H1 (cell line): Measurements from ENCODE around the gene ARAP2. TPM values are rescaled to one million over a fixed set of nuclear protein-coding genes. Genes with fewer than 3 reads are reported as not detected.

Source experiments
- CTCF ChIA-PET: fragments of 300-600 bp; sonication (Branson Sonifier 250); formaldehyde crosslinking; loops from one replicate; lab custom pipeline; 2021; ENCODE audit not compliant: partially characterized antibody; lab: Charles Lee
- POLR2A ChIA-PET: fragments of 300-600 bp; sonication (Branson Sonifier 250); formaldehyde crosslinking; loops from one replicate; lab custom pipeline; 2021; ENCODE audit warnings: inconsistent platforms; ENCODE audit not compliant: partially characterized antibody; lab: Charles Lee
- DNase-seq, 2 experiments: peaks; one replicate each; pipeline versions ENCODE4 v3.0.0 to v3.0.0-alpha.2; 2010 to 2022; ENCODE audit warnings: low spot score in 2 of 2, low read depth in 1 of 2, mixed read lengths in 1 of 2
- FAIRE-seq: peaks from 2 replicates; lab custom pipeline; 2011; peaks lifted over from hg19 to GRCh38; lab: Jason Lieb, UNC
- H2AFZ ChIP-seq: 2 replicates; pipeline ENCODE4 v1.8.1; 2012; ENCODE audit warnings: low read length, inconsistent platforms
- H2AK5ac ChIP-seq: 2 replicates; pipeline ENCODE4 v1.6.1; 2013; ENCODE audit warnings: low read depth, low read length
- H2BK120ac ChIP-seq: replicated peaks from 2 replicates; pipeline ENCODE3; 2013; ENCODE audit warnings: low read depth, low read length, inconsistent platforms
- H2BK12ac ChIP-seq: 2 replicates; pipeline ENCODE4 v1.6.1; 2013; ENCODE audit warnings: low read depth, low read length
- H2BK15ac ChIP-seq: 2 replicates; pipeline ENCODE4 v1.6.1; 2013; ENCODE audit warnings: low read length
- H2BK20ac ChIP-seq: 2 replicates; pipeline ENCODE4 v1.6.1; 2013; ENCODE audit warnings: low read length
- H2BK5ac ChIP-seq: 2 replicates; pipeline ENCODE4 v1.6.1; 2013; ENCODE audit warnings: low read depth, low read length
- H3K14ac ChIP-seq: 2 replicates; pipeline ENCODE4 v1.6.1; 2013; ENCODE audit warnings: inconsistent platforms; ENCODE audit not compliant: insufficient read length
- H3K18ac ChIP-seq: 2 replicates; pipeline ENCODE4 v1.6.1; 2013; ENCODE audit warnings: low read length; ENCODE audit errors: extremely low read depth
- H3K23ac ChIP-seq: 2 replicates; pipeline ENCODE4 v1.6.1; 2013; ENCODE audit warnings: inconsistent platforms; ENCODE audit not compliant: insufficient read length
- H3K23me2 ChIP-seq: 2 replicates; pipeline ENCODE4 v1.6.1; 2013; ENCODE audit warnings: low read depth, low read length
- H3K27ac ChIP-seq: 2 replicates; pipeline ENCODE4 v1.6.1; 2011; ENCODE audit warnings: low read depth, low read length, inconsistent platforms
- H3K27me3 ChIP-seq, 4 experiments: replicated peaks in 1 of 4; 1 replicate in 1 of 4; 2 replicates in 3 of 4; pipeline versions ENCODE4 v1.6.1 to v1.8.1; 2011 to 2013; ENCODE audit warnings: low read length in 3 of 4, mild to moderate bottlenecking in 3 of 4, inconsistent platforms in 2 of 4, mixed read lengths in 2 of 4, moderate library complexity in 1 of 4; ENCODE audit not compliant: control insufficient read depth in 3 of 4, insufficient read depth in 3 of 4; ENCODE audit errors: extremely low read depth in 1 of 4
- H3K36me3 ChIP-seq, 4 experiments: 2 replicates each; pipeline versions ENCODE4 v1.6.1 to v1.8.1; 2011 to 2013; ENCODE audit warnings: mild to moderate bottlenecking in 4 of 4, low read length in 3 of 4, moderate library complexity in 2 of 4, control low read depth in 1 of 4, inconsistent platforms in 1 of 4; ENCODE audit not compliant: insufficient read depth in 4 of 4, control insufficient read depth in 2 of 4
- H3K4ac ChIP-seq: replicated peaks from 2 replicates; pipeline ENCODE3; 2013; ENCODE audit warnings: low read length, low read depth, mixed read lengths, inconsistent platforms; ENCODE audit not compliant: insufficient read length
- H3K4me1 ChIP-seq, 4 experiments: replicated peaks in 1 of 4; 1 replicate in 1 of 4; 2 replicates in 3 of 4; pipeline versions ENCODE4 v1.6.1 to v1.8.1; 2011 to 2013; ENCODE audit warnings: low read length in 3 of 4, inconsistent platforms in 2 of 4, mixed read lengths in 1 of 4; ENCODE audit not compliant: insufficient read depth in 4 of 4, control insufficient read depth in 3 of 4
- H3K4me2 ChIP-seq, 2 experiments: 2 replicates each; pipeline versions ENCODE4 v1.6.1 to v1.8.1; 2011 to 2013; ENCODE audit warnings: low read depth in 2 of 2, low read length in 2 of 2, control low read depth in 1 of 2, inconsistent platforms in 1 of 2, mild to moderate bottlenecking in 1 of 2; ENCODE audit not compliant: insufficient read depth in 1 of 2
- H3K4me3 ChIP-seq, 4 experiments: fragments of 200-600, 300-600 bp in 1 of 4; sonication (generic), shearing (Covaris generic), sonication (Bioruptor Twin) in 1 of 4; 2 replicates each; pipeline versions ENCODE4 v1.5.1 to v1.8.1; 2011 to 2016; ENCODE audit warnings: low read length in 4 of 4, low read depth in 3 of 4, control low read depth in 2 of 4, inconsistent platforms in 2 of 4, mild to moderate bottlenecking in 2 of 4, mixed read lengths in 1 of 4, moderate library complexity in 1 of 4; ENCODE audit not compliant: insufficient read depth in 2 of 4; ENCODE audit errors: extremely low read depth in 1 of 4
- H3K56ac ChIP-seq: replicated peaks from 2 replicates; pipeline ENCODE3; 2013; ENCODE audit warnings: low read depth, mild to moderate bottlenecking, mixed read lengths, low read length, inconsistent platforms; ENCODE audit not compliant: insufficient read length
- H3K79me1 ChIP-seq: 2 replicates; pipeline ENCODE4 v1.6.1; 2013; ENCODE audit warnings: low read depth, low read length, control low read depth
- H3K79me2 ChIP-seq, 2 experiments: 2 replicates each; pipeline versions ENCODE4 v1.6.1 to v1.8.1; 2012 to 2013; ENCODE audit warnings: low read length in 2 of 2, mild to moderate bottlenecking in 2 of 2, inconsistent platforms in 1 of 2; ENCODE audit not compliant: insufficient read depth in 2 of 2, control insufficient read depth in 1 of 2
- H3K9ac ChIP-seq, 4 experiments: replicated peaks in 1 of 4; 1 replicate in 1 of 4; 2 replicates in 3 of 4; pipeline versions ENCODE4 v1.6.1 to v1.8.1; 2011 to 2013; ENCODE audit warnings: low read depth in 3 of 4, low read length in 3 of 4, control low read depth in 2 of 4, mild to moderate bottlenecking in 2 of 4, moderate library complexity in 2 of 4, inconsistent platforms in 1 of 4; ENCODE audit errors: extremely low read depth in 1 of 4
- H3K9me3 ChIP-seq, 2 experiments: 2 replicates each; pipeline versions ENCODE4 v1.6.1 to v1.8.1; 2012 to 2013; ENCODE audit warnings: mild to moderate bottlenecking in 2 of 2, moderate library complexity in 2 of 2, control low read depth in 1 of 2, inconsistent platforms in 1 of 2, low read depth in 1 of 2, low read length in 1 of 2, mixed read lengths in 1 of 2; ENCODE audit not compliant: insufficient read depth in 2 of 2
- H4K20me1 ChIP-seq, 2 experiments: replicated peaks in 1 of 2; 2 replicates each; pipeline versions ENCODE3 to v1.8.1; 2011 to 2013; ENCODE audit warnings: inconsistent platforms in 2 of 2, low read length in 2 of 2, mild to moderate bottlenecking in 1 of 2; ENCODE audit not compliant: insufficient read depth in 2 of 2, control insufficient read depth in 1 of 2
- H4K5ac ChIP-seq: 2 replicates; pipeline ENCODE4 v1.6.1; 2013; ENCODE audit warnings: low read length, low read depth, mixed read lengths, inconsistent platforms; ENCODE audit not compliant: insufficient read length
- H4K8ac ChIP-seq: 2 replicates; pipeline ENCODE4 v1.8.0; 2013; ENCODE audit warnings: mild to moderate bottlenecking, moderate library complexity, low read length, inconsistent platforms; ENCODE audit not compliant: insufficient read depth; ENCODE audit errors: extremely low read depth
- H4K91ac ChIP-seq: replicated peaks from 2 replicates; pipeline ENCODE3; 2013; ENCODE audit warnings: low read length, mixed read lengths, inconsistent platforms; ENCODE audit not compliant: insufficient read length
- ATF2 ChIP-seq: IDR thresholded peaks from 2 replicates; pipeline ENCODE4 v1.6.1; 2012; ENCODE audit warnings: low read length, inconsistent platforms
- BRCA1 ChIP-seq: IDR thresholded peaks from 2 replicates; pipeline ENCODE4 v1.6.1; 2012; ENCODE audit warnings: low read depth, low read length, improper control_type of control experiment
- CTCF ChIP-seq, 3 experiments: IDR thresholded peaks; 1 replicate in 2 of 3; 2 replicates in 1 of 3; pipeline versions ENCODE4 v1.5.1 to v1.6.1; 2011; ENCODE audit warnings: low read length in 3 of 3, mild to moderate bottlenecking in 3 of 3, inconsistent platforms in 2 of 3, low read depth in 1 of 3, moderate library complexity in 1 of 3; ENCODE audit not compliant: insufficient read depth in 1 of 3; ENCODE audit errors: control extremely low read depth in 1 of 3
- TEAD4 ChIP-seq: IDR thresholded peaks from 2 replicates; pipeline ENCODE4 v1.6.1; 2012; ENCODE audit warnings: low read depth, low read length, inconsistent platforms, mixed read lengths
- WGBS, 2 experiments: shearing (Covaris generic) in 1 of 2; methylation state at CpG; one replicate each; pipeline versions ENCODE4 v1.1.6 to v1.1.7; 2013 to 2015; ENCODE audit warnings: low lambda C conversion rate in 2 of 2, mixed read lengths in 2 of 2, inconsistent platforms in 1 of 2, low coverage in 1 of 2, missing lambda C conversion rate in 1 of 2; ENCODE audit not compliant: insufficient replicate concordance in 2 of 2, insufficient coverage in 1 of 2, insufficient read length in 1 of 2; ENCODE audit errors: extremely low coverage in 1 of 2, missing lambda C conversion rate in 1 of 2; 5-methylcytosine and 5-hydroxymethylcytosine counted together
- polyA plus RNA-seq, 7 experiments: library from polyadenylated mRNA; depleted of rRNA in 3 of 7; stranded (reverse) in 5 of 7; unstranded in 2 of 7; fragments of >200 nt in 5 of 7; fragments of 200-250 nt in 2 of 7; gene quantifications; 1 replicate in 5 of 7; 2 replicates in 1 of 7; 4 replicates in 1 of 7; pipeline versions ENCODE4 v1.2.1 to v1.2.3, GENCODE V29; 2011 to 2013; ENCODE audit warnings: missing spikeins in 2 of 7, mixed read lengths in 2 of 7
- total RNA-seq: library from RNA; stranded (reverse); fragmentation: NEBNext Ultra II Directional; extraction: Animal tissue kit (Norgen Biotek cat#: 25700); gene quantifications from 2 replicates; pipeline ENCODE4 v1.2.1, GENCODE V29; 2021

Gene ARAP2
- total and polyA plus RNA-seq, 2 of the 8 experiments (the other 6 are each of a cell fraction or from before 2014, with no cell fraction given), result 0.15 to 2.3 TPM

- no peaks in the 10 kb centered on the region for H3K23me2 ChIP-seq
- no peak overlapping the region for H2BK120ac ChIP-seq
- H3K9me3 ChIP-seq, result no peaks in the 10 kb centered on the region
- no peak overlapping the region for H2BK20ac ChIP-seq
- ChIA-PET CTCF (interaction anchor here (1.1 to 1.7 kb wide), 3 partner anchors 8 to 196 kb away, joined by 4 to 5 read pairs (median 4); no protein-coding TSS in a partner anchor), POLR2A (no interaction called here)
- H3K36me3 ChIP-seq, result no peaks in the 10 kb centered on the region
- H3K4ac ChIP-seq, result no peak overlapping the region
- H4K8ac ChIP-seq, result no peak overlapping the region
- no peak overlapping the region for H3K56ac ChIP-seq
- H3K14ac ChIP-seq, result no peak overlapping the region
- H2BK12ac ChIP-seq, result no peak overlapping the region
- H3K79me2 ChIP-seq, result no peaks in the 10 kb centered on the region
- H3K23ac ChIP-seq, result no peak overlapping the region
- no peak overlapping the region for H2AK5ac ChIP-seq
- H4K5ac ChIP-seq, result no peak overlapping the region
- no peaks in the 10 kb centered on the region for H3K4me1 ChIP-seq
- H3K79me1 ChIP-seq, result no peaks in the 10 kb centered on the region
- 94% methylated on average over 3 of the region's 3 CpGs; no CpG with 5 or more reads in 1 of the 2 experiments for WGBS, 2 experiments
- H3K4me2 ChIP-seq, result no peak overlapping the region
- no peak overlapping the region for H3K9ac ChIP-seq
- no peak overlapping the region for H3K18ac ChIP-seq
- H3K27me3 ChIP-seq, result no peaks in the 10 kb centered on the region
- FAIRE-seq (no peak), DNase-seq (no peak)
- H4K91ac ChIP-seq, result no peak overlapping the region
- no peak overlapping the region for H2AFZ ChIP-seq
- TF ChIP-seq CTCF (IDR thresholded peaks at IDR 0.05; ENCODE audit: control extremely low read depth in 1 of 3, insufficient read depth in 1 of 3, low read depth in 1 of 3, low read length in 3 of 3) (no peak), ATF2 (no peak), BRCA1 (no peak), TEAD4 (no peak)
- H2BK15ac ChIP-seq, result no peak overlapping the region
- no peak overlapping the region for H3K4me3 ChIP-seq
- no peak overlapping the region for H2BK5ac ChIP-seq
- H4K20me1 ChIP-seq, result no peaks in the 10 kb centered on the region
- no peak overlapping the region for H3K27ac ChIP-seq
Measured at GRCh38 chr4:36206012-36206411, 38.3 kb downstream of the ARAP2 start.
